Kasumi-1 (cell line): ENCODE measurements around the gene COL10A1.
"Not testable (repeated sequence)": the region's sequence is repeated elsewhere in the genome, so short reads cannot be mapped to it uniquely, and the experiment has no call there.

ENCODE experiments used
- DNase-seq, 2 experiments: peaks; one replicate each; lab custom pipeline; 2025; lab: John Stamatoyannopoulos, UW

COL10A1 gene

DNA sequence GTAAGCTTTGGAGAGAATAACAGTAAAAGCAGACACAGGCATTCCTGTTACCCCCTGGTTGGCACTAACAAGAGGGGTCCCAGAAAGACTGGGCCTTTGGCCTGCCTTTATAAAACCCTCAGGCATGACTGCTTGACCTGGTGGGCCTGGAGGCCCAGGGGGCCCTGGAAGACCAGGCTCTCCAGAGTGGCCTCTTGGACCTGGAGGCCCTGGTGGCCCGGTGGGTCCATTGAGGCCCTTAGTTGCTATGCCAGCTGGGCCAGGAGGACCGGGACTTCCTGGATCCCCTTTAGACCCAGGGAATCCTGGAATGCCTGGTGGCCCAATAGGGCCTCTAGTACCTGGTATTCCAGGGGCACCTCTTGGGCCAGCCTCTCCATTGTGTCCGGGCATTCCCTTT, 5.5 kb downstream of the COL10A1 start:
- DNase-seq, result no peak

GRCh38 chr6:116118608-116119007, 7.3 kb downstream of the COL10A1 start:
- no peak for DNase-seq

GRCh38 chr6:116115781-116116180, 10.2 kb downstream of the COL10A1 start:
- peak; percentile 25 to 62 for DNase-seq

GRCh38 chr6:116113386-116113785, 12.5 kb downstream of the COL10A1 start:
- DNase-seq, result no peak

DNA sequence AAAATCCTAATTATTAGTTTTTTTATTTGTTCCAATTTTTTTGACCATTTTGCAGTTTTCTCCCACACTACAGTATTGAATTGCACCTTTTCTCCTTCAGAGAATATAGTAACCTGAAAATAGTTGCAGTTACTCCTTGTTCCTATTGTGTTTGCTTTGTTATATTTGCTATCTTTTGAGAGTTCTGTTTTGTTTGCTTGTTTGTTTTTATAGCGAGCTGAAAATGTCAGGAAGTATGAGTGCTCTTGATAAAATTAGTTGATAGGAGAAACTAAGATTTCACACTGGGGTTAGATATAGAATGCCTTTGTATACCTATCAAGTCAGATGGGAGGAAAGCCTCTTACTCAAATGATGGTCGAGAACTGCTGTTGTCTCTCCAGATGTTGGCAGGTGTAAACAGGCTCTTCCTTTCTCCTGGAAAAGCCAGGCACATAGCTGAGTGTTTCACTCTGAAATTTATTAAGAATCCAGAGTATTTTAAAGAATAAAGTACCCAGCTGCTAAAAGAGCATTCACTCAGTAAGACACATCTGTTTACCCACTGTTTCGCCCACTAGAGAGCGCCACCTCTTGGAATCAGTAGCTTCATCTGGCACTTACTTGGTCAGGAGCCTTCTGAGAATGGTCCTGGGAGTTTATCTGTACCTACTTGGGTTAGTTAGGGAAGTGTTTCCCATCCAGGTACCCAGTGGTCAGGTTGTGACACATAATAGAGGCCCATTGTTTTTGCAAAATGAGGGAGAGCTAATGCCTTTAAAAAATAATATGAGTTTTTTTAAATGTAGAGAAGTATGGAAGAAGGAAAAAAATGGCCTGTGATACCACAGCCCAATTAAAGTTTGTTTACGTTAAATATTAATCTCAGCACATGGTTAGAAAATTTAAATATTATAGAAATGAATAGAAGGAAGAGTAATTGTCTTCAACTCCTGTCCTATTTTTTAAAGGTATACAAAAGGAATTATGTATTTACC, 14.1 kb downstream of the COL10A1 start:
- peak; percentile 68 to 74 for DNase-seq

- no peak for DNase-seq
These were observed 17.1 kb downstream of the COL10A1 start for GRCh38 chr6:116108836-116109235.

DNA sequence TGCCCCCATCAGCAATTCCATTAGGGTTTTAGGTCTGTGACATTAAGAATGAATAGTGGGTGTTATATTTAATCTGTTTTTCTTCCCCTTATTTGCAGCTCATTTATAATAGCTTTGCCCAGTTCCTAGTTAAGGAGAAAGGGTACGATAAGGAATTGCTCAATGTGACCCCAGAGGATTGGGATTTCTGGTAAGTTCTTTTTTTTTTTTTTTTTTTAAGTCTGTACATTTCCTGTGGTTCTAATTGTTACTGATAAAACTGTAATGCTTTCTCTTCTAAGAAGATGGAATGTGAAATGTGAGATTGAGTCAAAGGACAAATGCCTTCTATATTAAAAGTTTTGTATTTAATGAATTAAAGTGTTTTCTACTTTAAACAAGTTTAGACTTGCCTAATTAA, 19.8 kb downstream of the COL10A1 start:
- DNase-seq, result no peak

DNA sequence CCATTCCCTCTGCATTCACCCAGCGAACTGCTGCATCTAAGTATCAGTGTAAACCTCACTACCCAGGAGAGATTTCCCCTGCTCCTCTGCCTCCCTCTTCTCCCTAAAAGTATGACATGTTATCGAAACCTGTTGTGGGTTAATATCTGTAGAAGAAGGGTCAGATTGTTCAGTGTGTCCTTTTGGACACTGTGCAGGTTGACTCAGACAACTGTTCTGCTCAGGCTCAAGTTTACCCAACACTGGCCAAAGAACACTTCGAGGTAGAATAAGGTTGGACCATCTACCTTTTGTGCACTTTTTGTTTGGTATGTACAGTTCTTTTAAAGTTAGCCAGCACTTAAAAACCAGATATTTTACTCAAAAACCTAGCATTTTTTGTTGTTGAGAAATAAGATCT, 20.7 kb downstream of the COL10A1 start:
- no peak for DNase-seq

DNA sequence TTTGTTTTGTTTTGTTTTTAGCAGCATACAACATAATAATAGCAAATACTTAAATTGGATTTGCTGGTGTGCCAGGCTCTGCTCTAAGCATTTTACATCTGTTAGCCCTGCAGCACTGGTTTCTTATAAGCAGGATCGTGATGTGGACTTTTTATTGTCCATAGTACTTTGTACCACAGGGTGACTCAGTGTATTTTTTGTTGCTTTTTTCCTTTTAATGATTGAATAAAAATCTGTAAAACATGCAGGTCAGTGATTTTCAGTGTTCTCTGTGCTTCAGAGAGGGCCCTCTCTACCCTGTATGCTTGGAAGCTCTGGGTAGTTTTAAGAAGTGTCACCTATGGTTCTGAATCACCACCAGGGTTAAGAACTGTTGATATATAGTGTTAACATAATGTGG, 21.3 kb downstream of the COL10A1 start:
- DNase-seq, result no peak

DNA sequence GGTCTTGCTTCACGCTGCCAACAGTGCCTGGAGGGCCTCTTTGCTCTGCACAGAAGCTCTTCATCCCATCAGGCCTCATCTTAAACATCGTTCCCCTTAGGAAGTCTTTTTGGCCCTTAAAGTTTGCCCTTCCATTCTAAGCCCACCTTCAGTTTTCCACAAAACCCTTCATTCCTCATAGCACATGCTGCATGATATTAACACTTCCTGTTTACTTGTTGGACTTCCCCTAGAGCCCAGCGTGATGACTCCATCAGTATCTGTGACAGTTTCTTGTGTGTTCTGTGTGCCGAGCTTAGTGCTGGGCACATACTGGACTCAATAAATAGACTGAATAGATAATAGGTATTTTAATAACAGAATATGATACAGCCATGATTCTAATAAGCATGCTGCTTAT, 23.1 kb downstream of the COL10A1 start:
- no peak for DNase-seq

DNA sequence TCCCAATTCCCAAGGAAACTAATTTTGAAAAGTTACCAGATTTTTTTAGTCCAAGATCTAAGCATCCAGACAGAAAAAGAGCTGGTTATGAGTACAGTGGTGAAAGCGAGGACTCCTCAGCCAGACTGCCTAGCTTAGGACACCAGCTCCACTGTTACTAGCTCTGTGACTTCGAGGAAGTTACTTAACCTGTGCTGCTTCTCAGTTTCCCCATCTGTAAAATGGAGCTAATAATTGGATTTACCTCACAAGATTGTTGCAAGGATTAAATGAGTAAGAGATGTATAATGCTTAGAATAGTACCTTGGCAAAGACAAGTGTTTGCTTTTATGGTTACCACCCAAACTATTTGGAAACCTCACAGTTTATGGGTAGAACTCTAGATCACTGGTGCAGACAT, 24.1 kb downstream of the COL10A1 start:
- DNase-seq, result no peak

DNA sequence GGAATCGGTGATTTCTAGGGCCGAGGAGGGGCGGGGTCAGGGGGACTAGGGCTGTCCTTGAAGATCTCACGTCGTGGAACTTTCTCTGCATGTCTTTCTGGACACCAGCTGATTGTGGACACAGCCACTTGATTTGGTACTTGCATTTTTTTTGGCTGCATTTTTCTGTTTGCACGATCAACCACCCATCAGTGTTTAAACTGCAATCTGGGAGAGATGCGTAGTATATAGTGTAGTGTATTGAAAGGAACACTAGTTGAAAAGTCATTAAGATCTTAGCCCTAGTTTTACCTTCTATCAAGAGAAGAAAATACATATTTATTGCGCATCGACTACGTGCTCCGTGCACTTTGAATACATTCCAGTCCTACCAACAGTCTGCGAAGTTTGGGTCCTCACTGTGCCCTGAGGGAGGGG, 24.6 kb downstream of the COL10A1 start:
- DNase-seq, result peak in 1 of 2 experiments; percentile 74

DNA sequence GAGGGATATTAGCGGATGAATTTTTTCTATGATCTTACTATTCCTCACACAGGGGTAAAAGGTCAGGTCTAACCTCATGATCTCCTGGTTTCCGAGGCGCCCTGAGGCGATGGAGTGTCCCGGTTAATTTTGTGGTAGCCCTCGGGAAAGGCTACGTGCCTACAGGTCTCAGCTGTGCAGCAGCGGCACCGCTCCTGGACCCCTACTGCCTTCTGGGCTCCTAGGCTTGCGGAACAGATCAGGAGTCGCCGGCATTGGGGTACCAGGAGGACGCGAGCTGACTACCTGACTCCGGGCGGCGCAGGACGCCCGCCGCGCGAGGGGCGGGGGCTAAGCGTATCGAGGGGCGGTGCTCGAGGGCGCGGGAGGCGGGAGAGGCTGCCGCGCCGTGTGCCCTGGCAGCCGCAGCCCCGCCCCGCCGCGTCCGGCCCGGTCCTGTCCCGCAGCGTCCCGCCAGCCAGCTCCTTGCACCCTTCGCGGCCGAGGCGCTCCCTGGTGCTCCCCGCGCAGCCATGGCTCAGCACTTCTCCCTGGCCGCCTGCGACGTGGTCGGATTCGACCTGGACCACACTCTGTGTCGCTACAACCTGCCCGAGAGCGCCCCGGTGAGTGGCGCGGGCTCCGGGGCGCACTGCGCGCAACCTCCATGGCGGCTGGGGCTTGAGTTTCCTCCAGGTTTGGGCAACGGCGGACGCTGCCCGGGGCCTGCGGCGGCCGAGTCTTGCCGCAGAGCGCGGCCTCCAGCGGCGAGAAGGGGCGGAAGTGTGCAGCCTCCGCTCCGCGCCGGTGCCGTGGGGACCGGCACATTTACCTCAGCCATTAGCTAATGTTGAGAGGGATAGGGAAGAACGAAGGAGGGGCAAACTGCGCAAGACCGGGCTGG, 25.3 kb downstream of the COL10A1 start, which contains the start of gene NT5DC1:
Gene NT5DC1 (plus strand): TSS at position 435 of the 883 bp plus-strand sequence. CDS start 78 bp downstream, at position 513.
- peak; percentile 67 to 77 for DNase-seq

- DNase-seq, result no peak
These were observed 26.9 kb downstream of the COL10A1 start for GRCh38 chr6:116099036-116099435.

GRCh38 chr6:116096979-116097816, 28.7 kb downstream of the COL10A1 start:
- peak; percentile 49 to 57 for DNase-seq

DNA sequence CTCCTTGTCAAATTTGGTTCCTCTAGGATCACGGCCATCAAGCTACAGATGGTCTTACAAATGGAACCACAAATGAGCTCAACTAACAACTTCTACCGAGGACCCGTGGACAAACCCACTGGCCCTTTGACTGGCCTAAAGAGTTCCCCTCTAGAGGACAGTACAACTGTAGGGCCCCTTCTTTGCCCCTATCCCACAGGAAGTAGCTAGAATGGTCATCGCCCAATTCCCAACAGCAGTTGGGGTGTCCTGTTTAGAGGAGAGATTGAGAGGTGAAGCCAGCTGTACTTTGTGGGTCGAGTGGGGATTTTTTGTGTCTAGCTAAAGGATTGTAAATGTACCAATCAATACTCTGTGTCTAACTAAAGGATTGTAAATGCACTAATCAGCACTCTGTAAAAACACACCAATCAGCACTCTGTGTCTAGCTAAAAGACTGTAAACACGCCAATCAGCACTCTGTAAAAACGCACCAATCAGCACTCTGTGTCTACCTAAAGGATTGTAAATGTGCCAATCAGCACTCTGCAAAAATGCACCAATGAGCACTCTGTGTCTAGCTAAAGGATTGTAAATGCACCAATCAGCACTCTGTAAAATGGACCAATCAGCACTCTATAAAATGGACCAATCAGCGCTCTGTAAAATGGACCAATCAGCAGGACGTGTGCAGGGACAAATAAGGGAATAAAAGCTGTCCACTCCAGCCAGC, 29.7 kb downstream of the COL10A1 start:
- not testable (repeated sequence) for DNase-seq

- DNase-seq, result no peak
These were observed 31.9 kb downstream of the COL10A1 start for GRCh38 chr6:116094041-116094440.

DNA sequence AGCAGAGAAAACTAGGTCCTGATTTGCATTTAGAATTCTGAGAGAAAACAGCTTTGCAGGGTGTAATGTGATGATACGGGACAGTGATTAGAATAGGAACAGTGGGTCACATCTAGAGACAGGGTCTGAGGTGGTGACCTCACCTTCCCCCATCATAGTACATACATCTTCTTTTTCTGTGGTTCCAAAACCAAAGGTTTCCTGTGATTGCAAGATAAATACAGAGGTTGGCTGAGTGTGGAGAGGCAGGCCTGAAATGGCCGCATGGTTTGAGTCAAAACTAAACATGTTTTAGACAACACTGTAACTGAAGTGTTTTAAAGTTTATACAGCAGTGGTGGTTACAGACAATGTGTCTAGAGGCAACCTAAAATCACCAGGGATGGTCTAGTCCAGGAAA, 35.7 kb downstream of the COL10A1 start:
- DNase-seq, result no peak

DNA sequence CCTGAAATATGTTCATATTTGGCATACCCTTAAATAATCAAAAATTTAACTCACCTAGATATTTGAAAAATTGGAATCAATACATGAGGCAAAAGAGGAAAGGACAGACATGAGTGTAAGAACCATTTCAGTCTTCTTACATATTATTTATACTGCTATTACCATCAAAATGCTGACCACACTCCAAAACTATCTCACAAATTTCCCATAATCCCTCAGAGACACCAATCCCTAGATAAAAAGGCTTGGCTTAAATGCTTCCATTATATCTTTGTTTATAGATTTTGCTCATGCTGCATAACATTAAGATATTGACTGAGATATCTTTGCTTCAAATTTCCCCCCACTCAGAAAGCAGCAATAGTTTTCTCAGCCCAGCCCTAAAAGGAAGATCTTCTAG, 37.0 kb downstream of the COL10A1 start:
- no peak for DNase-seq

DNA sequence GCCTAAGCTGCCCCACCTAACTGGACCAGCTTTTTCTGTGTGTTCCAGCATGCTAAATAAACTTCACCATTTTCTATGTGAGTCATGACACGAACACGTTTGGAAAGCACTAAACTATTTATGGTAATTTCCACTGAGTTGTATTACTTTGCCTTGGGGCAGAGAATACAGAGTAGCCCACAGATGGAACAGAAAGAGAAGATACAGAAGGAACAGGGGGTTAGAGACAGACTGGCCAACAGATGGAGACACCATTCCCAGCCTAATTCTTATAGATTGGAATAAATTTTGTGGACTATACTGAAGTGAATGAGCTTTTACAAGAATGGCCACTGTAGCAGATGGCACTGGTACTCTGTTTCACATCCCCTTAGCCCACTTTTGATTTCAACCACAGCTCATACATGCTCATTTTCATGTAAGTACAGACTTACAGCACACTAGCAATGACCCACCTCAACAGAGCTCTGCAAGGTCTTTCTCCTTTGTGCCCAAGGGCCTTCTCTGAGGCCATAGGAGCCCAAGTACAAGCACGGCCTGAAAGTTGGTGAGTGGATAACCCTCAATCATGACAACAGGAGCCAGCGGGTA, 38.4 kb downstream of the COL10A1 start:
- no peak for DNase-seq

GRCh38 chr6:116084284-116084683, 41.6 kb downstream of the COL10A1 start:
- DNase-seq, result no peak
